Measurements from ENCODE around the gene ARFRP1. TPM values are rescaled to one million over a fixed set of nuclear protein-coding genes. Genes with fewer than 3 reads are reported as not detected.
A peak's percentile ranks its signal among the peaks of the same experiment; 100 is the strongest.

Gene ARFRP1
- total RNA-seq, 1 experiment from 2014 or later = 74.0 TPM

DNA sequence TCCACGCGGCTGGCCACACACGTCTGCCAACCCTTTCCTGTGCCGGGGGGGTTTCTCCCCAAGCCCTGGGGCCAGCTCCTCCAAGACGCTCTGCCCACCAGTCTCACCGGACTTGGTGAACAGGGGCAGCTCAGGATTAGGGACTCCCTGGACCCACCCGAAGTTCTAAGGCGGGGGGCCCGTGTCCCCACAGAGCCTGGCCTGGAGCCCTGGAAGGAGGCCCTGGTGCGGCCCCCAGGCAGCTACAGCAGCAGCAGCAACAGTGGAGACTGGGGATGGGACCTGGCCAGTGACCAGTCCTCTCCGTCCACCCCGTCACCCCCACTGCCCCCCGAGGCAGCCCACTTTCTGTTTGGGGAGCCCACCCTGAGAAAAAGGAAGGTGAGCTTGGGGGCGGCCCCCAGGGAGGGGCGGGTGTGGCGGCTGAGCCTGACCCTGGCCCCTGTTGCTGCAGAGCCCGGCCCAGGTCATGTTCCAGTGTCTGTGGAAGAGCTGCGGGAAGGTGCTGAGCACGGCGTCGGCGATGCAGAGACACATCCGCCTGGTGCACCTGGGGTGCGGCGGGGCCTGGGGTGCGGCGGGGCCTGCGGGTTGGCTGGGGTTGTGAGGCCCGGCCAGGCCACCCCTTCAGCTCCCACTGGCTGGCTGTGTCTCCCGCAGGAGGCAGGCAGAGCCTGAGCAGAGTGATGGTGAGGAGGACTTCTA, 34.1 kb upstream of the ARFRP1 start:
- Mint-ChIP-seq H3K27ac (ENCODE audit: unreplicated experiment) (no peak overlapping the region), H3K9me3 (ENCODE audit: low read depth, unreplicated experiment) (no peaks in the 10 kb centered on the region), H3K4me3 (ENCODE audit: low read depth, unreplicated experiment) (peak overlapping the region; percentile 72), H3K36me3 (ENCODE audit: insufficient read depth, unreplicated experiment) (peaks cover 53% of the 10 kb centered on the region), H3K27me3 (ENCODE audit: unreplicated experiment) (no peaks in the 10 kb centered on the region), H3K4me1 (ENCODE audit: low read depth, unreplicated experiment) (no peaks in the 10 kb centered on the region)
- intact Hi-C loops (cut with micrococcal nuclease; ENCODE audit: unreplicated experiment) = no loop called here
- no peak for DNase-seq
- no TSS peak for BruUV-seq (replicated peaks)
- CTCF ChIA-PET = interaction anchor here (0.9 to 1.6 kb wide), 7 partner anchors 9 to 204 kb away, joined by 3 to 12 read pairs (median 4); partner anchors contain the start of gene TPD52L2
- TF ChIP-seq, protein P1, sequence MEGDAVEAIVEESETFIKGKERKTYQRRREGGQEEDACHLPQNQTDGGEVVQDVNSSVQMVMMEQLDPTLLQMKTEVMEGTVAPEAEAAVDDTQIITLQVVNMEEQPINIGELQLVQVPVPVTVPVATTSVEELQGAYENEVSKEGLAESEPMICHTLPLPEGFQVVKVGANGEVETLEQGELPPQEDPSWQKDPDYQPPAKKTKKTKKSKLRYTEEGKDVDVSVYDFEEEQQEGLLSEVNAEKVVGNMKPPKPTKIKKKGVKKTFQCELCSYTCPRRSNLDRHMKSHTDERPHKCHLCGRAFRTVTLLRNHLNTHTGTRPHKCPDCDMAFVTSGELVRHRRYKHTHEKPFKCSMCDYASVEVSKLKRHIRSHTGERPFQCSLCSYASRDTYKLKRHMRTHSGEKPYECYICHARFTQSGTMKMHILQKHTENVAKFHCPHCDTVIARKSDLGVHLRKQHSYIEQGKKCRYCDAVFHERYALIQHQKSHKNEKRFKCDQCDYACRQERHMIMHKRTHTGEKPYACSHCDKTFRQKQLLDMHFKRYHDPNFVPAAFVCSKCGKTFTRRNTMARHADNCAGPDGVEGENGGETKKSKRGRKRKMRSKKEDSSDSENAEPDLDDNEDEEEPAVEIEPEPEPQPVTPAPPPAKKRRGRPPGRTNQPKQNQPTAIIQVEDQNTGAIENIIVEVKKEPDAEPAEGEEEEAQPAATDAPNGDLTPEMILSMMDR (IDR thresholded peaks at IDR 0.05; ENCODE audit: unreplicated experiment) = no peak

DNA sequence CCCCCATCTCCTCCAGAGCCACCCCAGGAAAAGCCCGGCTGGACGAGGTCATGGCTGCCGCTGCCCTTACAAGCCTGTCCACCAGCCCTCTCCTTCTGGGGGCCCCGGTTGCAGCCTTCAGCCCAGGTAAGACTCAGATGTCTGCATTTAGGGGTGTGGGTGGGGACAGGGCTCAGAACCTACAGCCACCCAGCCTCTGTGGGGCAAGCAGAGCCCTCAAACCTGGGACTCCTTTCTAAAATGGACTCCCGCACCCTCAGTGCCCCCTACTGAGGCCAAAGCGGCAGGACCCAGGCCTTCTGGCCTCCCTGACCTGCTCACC, 33.5 kb upstream of the ARFRP1 start:
- TF ChIP-seq, protein P1 (IDR thresholded peaks at IDR 0.05; ENCODE audit: unreplicated experiment) = no peak
- Mint-ChIP-seq H3K9me3 (ENCODE audit: low read depth, unreplicated experiment) (no peaks in the 10 kb centered on the region), H3K27ac (ENCODE audit: unreplicated experiment) (peak overlapping the region; percentile 64), H3K4me3 (ENCODE audit: low read depth, unreplicated experiment) (peak overlapping the region; percentile 72), H3K36me3 (ENCODE audit: insufficient read depth, unreplicated experiment) (peaks cover 58% of the 10 kb centered on the region), H3K27me3 (ENCODE audit: unreplicated experiment) (no peaks in the 10 kb centered on the region), H3K4me1 (ENCODE audit: low read depth, unreplicated experiment) (no peaks in the 10 kb centered on the region)
- DNase-seq = no peak
- no TSS peak for BruUV-seq (replicated peaks)
- CTCF ChIA-PET = interaction anchor here (0.6 to 1.6 kb wide), 11 partner anchors 9 to 334 kb away, joined by 3 to 12 read pairs (median 4); partner anchors contain the start of genes ARFRP1, SAMD10, TPD52L2 and ZGPAT
- intact Hi-C loops (cut with micrococcal nuclease; ENCODE audit: unreplicated experiment) = no loop called here

DNA sequence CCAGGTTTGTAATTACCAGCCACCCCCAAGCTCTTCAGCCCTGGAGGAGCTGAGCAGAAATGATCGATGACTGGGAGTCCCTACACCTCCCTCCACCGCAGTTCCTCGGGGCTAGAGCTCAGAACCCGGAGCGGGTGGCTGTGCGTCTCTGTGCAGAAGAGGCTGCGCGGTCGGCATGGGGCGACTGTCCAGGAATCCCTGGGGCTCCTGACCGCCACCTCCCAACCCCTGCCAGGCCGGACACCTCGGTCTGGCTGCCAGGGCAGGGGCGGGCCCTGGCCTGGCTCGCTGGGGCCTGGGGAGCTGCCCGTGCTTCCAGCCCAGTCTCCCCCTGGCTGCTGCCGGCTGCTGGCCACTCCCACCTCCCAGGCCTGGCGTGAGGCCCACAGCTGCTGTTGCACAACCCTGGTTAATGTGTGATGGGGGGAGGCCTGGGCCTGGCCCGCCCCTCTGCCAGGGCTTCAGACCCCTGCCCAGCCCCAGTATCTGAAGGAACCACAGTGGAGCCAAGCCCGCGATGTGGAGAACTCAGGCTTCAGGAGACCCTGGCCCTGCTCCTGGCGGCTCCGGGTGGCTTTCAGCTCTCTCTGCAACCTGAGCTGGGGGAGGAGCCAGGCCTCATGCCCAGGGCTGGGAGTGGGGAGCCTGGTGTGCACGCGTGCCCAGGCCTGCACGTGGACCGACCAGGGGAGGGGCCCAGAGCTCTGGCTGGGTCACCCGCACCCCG, 33.0 kb upstream of the ARFRP1 start:
- peak; percentile 98 for DNase-seq
- Mint-ChIP-seq H3K9me3 (ENCODE audit: low read depth, unreplicated experiment) (no peaks in the 10 kb centered on the region), H3K36me3 (ENCODE audit: insufficient read depth, unreplicated experiment) (peaks cover 63% of the 10 kb centered on the region), H3K4me1 (ENCODE audit: low read depth, unreplicated experiment) (no peaks in the 10 kb centered on the region), H3K4me3 (ENCODE audit: low read depth, unreplicated experiment) (peak overlapping the region; percentile 72), H3K27me3 (ENCODE audit: unreplicated experiment) (no peaks in the 10 kb centered on the region), H3K27ac (ENCODE audit: unreplicated experiment) (peak overlapping the region; percentile 64)
- CTCF ChIA-PET = interaction anchor here (0.6 to 1.6 kb wide), 11 partner anchors 10 to 334 kb away, joined by 3 to 12 read pairs (median 4); partner anchors contain the start of genes ARFRP1, SAMD10, TPD52L2 and ZGPAT
- TF ChIP-seq, protein P1 (IDR thresholded peaks at IDR 0.05; ENCODE audit: unreplicated experiment) = peak; percentile 38
- no TSS peak for BruUV-seq (replicated peaks)
- intact Hi-C loops (cut with micrococcal nuclease; ENCODE audit: unreplicated experiment) = no loop called here

DNA sequence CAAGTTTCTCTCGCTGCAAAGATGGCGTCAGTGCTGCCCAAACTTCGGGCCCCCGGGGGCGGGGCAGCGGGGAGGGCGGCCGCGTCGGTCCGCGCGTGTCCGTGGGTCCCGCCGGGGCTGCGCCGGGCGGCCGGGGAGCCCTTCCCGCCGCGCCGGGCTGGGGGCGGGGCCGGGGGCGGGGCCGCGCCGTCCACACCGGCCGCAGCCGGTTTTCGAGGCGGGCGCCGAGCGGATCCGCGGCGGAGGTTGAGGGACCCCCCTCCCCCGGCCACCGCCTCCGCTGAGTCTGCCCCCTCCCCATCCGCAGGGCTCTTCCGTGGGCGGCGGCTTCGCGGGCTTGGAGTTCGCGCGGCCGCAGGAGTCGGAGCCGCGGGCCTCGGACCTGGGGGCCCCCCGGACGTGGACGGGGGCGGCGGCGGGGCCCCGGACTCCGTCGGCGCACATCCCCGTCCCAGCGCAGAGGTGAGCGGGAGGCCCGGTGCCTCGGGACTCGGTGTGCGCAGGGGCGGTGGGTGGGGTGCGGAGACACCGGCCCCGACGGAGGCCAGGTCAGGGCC, 32.4 kb upstream of the ARFRP1 start:
- CTCF ChIA-PET = interaction anchor here (1.2 to 1.6 kb wide), 8 partner anchors 33 to 240 kb away, joined by 4 to 12 read pairs (median 4); partner anchors contain the start of genes ARFRP1, SAMD10, TPD52L2 and ZGPAT
- peaks cover 70% of the 10 kb centered on the region for H3K36me3 Mint-ChIP-seq (ENCODE audit: insufficient read depth, unreplicated experiment)
- no peaks in the 10 kb centered on the region for H3K27me3 Mint-ChIP-seq (ENCODE audit: unreplicated experiment)
- no peak overlapping the region for H3K27ac Mint-ChIP-seq (ENCODE audit: unreplicated experiment)
- no peaks in the 10 kb centered on the region for H3K4me1 Mint-ChIP-seq (ENCODE audit: low read depth, unreplicated experiment)
- BruUV-seq (replicated peaks) = no TSS peak
- DNase-seq = peak; percentile 67
- H3K4me3 Mint-ChIP-seq (ENCODE audit: low read depth, unreplicated experiment) = peak overlapping the region; percentile 72
- TF ChIP-seq, protein P1 (IDR thresholded peaks at IDR 0.05; ENCODE audit: unreplicated experiment) = no peak
- no peaks in the 10 kb centered on the region for H3K9me3 Mint-ChIP-seq (ENCODE audit: low read depth, unreplicated experiment)
- intact Hi-C loops (cut with micrococcal nuclease; ENCODE audit: unreplicated experiment) = no loop called here
